ENCODE results near the gene SIM1.

DNA sequence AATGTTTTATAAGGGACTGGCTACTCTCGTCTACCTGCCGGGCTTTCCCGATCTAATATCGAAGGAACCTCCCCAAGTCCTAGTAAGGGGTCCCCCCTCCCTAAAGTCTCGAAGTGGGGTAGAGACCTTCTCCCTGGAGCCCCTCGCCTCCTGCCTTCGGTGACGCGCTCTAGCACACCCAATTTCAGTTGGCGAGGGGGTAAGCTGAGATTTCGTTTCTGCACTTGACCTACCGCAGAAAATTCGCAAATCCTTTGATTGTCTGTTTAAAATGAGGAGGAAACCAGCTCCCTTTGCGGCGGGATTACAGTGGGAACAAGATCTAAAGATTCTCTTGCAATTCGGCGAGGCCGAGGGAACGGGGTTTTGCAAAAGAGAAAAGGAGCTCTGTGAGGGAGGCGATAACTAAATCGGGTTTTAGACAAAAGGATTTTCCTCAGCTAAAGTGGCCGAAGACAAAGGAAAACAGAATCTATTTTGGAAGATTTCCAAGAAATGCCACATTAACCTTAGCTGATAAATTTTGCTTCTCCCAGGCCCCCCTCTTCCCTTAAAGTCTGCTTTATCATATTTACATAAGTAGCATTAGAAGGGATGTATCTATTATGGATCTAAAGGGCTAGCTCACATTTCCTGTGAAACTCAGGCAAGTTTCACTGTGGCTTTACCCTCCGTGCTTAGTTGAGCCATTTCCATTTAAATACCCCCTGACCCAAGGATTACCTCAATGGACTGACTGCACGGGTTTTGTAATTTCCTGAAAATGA, 8.4 kb downstream of the SIM1 start:
- TF ChIP-seq, protein P1, sequence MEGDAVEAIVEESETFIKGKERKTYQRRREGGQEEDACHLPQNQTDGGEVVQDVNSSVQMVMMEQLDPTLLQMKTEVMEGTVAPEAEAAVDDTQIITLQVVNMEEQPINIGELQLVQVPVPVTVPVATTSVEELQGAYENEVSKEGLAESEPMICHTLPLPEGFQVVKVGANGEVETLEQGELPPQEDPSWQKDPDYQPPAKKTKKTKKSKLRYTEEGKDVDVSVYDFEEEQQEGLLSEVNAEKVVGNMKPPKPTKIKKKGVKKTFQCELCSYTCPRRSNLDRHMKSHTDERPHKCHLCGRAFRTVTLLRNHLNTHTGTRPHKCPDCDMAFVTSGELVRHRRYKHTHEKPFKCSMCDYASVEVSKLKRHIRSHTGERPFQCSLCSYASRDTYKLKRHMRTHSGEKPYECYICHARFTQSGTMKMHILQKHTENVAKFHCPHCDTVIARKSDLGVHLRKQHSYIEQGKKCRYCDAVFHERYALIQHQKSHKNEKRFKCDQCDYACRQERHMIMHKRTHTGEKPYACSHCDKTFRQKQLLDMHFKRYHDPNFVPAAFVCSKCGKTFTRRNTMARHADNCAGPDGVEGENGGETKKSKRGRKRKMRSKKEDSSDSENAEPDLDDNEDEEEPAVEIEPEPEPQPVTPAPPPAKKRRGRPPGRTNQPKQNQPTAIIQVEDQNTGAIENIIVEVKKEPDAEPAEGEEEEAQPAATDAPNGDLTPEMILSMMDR (IDR thresholded peaks at IDR 0.05): no peak
- TF ChIP-seq EZH2 (IDR thresholded peaks at IDR 0.05): peak; percentile 53
- TF ChIP-seq EZH2phosphoT487 (IDR thresholded peaks at IDR 0.05): peak; percentile 33

Data from neural progenitor cell (in vitro differentiated cells).